Calu3 (cell line): ENCODE data around the gene DLG2. TPM values are rescaled to one million over a fixed set of nuclear protein-coding genes. Genes with fewer than 3 reads are reported as not detected.

ENCODE experiments used
- BruUV-seq: library from RNA; stranded (reverse); fragments of 400-500 nt; replicated peaks from 2 replicates; lab custom pipeline; 2021; lab: Mats Ljungman, UMichigan
- CTCF ChIA-PET: fragments of 300-600 bp; sonication (Branson Sonifier 250); formaldehyde crosslinking; loops from one replicate; lab custom pipeline; 2022; ENCODE audit warnings: antibody characterized with exemption; lab: Charles Lee
- DNase-seq: peaks from one replicate; pipeline ENCODE4 v3.0.0; 2022
- H3K27ac Mint-ChIP-seq: one replicate; pipeline ENCODE4 v1.8.0; 2022; ENCODE audit warnings: mixed read lengths; ENCODE audit not compliant: unreplicated experiment
- H3K27me3 Mint-ChIP-seq: one replicate; pipeline ENCODE4 v1.8.0; 2022; ENCODE audit warnings: mixed read lengths; ENCODE audit not compliant: unreplicated experiment
- H3K36me3 Mint-ChIP-seq: one replicate; pipeline ENCODE4 v1.8.0; 2022; ENCODE audit warnings: mild to moderate bottlenecking, moderate library complexity, mixed read lengths; ENCODE audit not compliant: insufficient read depth, unreplicated experiment
- H3K4me1 Mint-ChIP-seq: one replicate; pipeline ENCODE4 v1.8.0; 2022; ENCODE audit warnings: mild to moderate bottlenecking, low read depth, mixed read lengths; ENCODE audit not compliant: unreplicated experiment
- H3K4me3 Mint-ChIP-seq: one replicate; pipeline ENCODE4 v1.8.0; 2022; ENCODE audit warnings: mild to moderate bottlenecking, low read depth, moderate library complexity, mixed read lengths; ENCODE audit not compliant: unreplicated experiment
- H3K9me3 Mint-ChIP-seq: one replicate; pipeline ENCODE4 v1.8.0; 2022; ENCODE audit warnings: low read depth, mixed read lengths; ENCODE audit not compliant: unreplicated experiment
- CTCF ChIP-seq: fragments of 200-600 bp; IDR thresholded peaks from one replicate; pipeline ENCODE4 v1.8.0; 2022; ENCODE audit warnings: antibody characterized with exemption; ENCODE audit not compliant: unreplicated experiment
- intact Hi-C: fragments of 100-400 bp; cut with micrococcal nuclease; formaldehyde crosslinking; loops from one replicate; pipeline ENCODE4 v1.10.0; 2022; ENCODE audit not compliant: unreplicated experiment
- total RNA-seq: library from RNA; stranded (reverse); gene quantifications from 2 replicates; pipeline ENCODE4 v1.2.3, GENCODE V29; 2022

Gene DLG2
- total RNA-seq, 1 experiment from 2014 or later, result 0.71 TPM

GRCh38 chr11:84536456-84536855 is 1090.7 kb downstream of the DLG2 start:
- Mint-ChIP-seq H3K27me3 (peaks cover 16% of the 10 kb centered on the region), H3K9me3 (no peaks in the 10 kb centered on the region), H3K27ac (no peak overlapping the region), H3K4me1 (no peaks in the 10 kb centered on the region), H3K4me3 (no peak overlapping the region), H3K36me3 (no peaks in the 10 kb centered on the region)
- CTCF ChIA-PET, result no interaction called here
- intact Hi-C loops, result no loop called here
- no peak for DNase-seq
- BruUV-seq, result no TSS peak
- no peak for TF ChIP-seq CTCF

DNA sequence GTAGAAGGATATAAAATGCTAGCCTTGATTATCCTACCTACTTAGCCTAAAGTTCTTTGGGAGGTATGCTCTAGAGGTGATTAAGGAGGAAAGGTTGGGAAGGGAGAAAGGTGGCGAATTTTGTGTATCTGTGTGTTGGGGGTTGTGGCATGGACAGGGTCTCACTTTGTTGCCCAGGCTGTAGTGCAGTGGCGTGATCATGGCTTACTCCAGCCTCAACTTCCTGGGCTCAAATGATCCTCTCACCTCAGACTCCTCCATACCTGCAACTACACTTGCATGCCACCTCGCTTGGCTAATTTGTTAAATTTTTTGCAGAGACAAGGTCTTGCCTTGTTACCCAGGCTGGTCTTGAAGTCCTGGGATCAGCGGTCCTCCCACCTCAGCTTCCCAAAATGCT is 1094.8 kb downstream of the DLG2 start:
- no peaks in the 10 kb centered on the region for H3K36me3 Mint-ChIP-seq
- DNase-seq, result no peak
- H3K27me3 Mint-ChIP-seq, result peaks cover 28% of the 10 kb centered on the region
- CTCF ChIA-PET, result no interaction called here
- no peak overlapping the region for H3K27ac Mint-ChIP-seq
- H3K4me1 Mint-ChIP-seq, result no peaks in the 10 kb centered on the region
- no TSS peak for BruUV-seq
- H3K9me3 Mint-ChIP-seq, result no peaks in the 10 kb centered on the region
- H3K4me3 Mint-ChIP-seq, result no peak overlapping the region
- no peak for TF ChIP-seq CTCF
- intact Hi-C loops, result no loop called here

DNA sequence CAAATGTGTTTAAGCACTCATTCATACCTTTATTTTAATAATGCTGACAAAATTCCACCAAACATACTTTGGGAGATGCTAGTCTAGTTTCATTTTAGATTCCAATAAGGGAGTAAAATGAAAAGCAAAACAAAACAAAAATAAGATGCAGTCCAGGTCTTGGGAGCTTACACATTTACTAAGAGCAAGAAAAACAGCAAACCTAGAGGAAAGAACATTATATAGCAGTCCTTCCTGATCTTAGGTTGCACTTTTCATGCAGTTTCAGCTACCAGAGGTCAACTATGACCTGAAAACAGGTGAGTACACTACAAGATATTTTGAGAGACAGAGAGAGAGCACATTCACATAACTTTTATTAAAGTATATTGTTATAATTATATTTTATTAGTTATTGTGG is 1100.9 kb downstream of the DLG2 start:
- no peak for TF ChIP-seq CTCF
- peaks cover 17% of the 10 kb centered on the region for H3K27me3 Mint-ChIP-seq
- no TSS peak for BruUV-seq
- no peaks in the 10 kb centered on the region for H3K9me3 Mint-ChIP-seq
- intact Hi-C loops, result no loop called here
- CTCF ChIA-PET, result no interaction called here
- H3K36me3 Mint-ChIP-seq, result no peaks in the 10 kb centered on the region
- DNase-seq, result no peak
- no peak overlapping the region for H3K27ac Mint-ChIP-seq
- H3K4me1 Mint-ChIP-seq, result no peaks in the 10 kb centered on the region
- H3K4me3 Mint-ChIP-seq, result no peak overlapping the region

GRCh38 chr11:84524422-84525051 is 1102.6 kb downstream of the DLG2 start:
- CTCF ChIA-PET, result interaction anchor here (0.7 to 1.8 kb wide), 8 partner anchors 104 to 697 kb away, joined by 3 to 7 read pairs (median 3); no protein-coding TSS in a partner anchor
- Mint-ChIP-seq H3K4me1 (no peaks in the 10 kb centered on the region), H3K27ac (no peak overlapping the region), H3K27me3 (peaks cover 7% of the 10 kb centered on the region), H3K36me3 (no peaks in the 10 kb centered on the region), H3K9me3 (no peaks in the 10 kb centered on the region), H3K4me3 (no peak overlapping the region)
- intact Hi-C loops, result loop anchor here (2.0 to 5.0 kb wide), 2 partner anchors 134 to 687 kb away; no protein-coding TSS in a partner anchor
- no TSS peak for BruUV-seq
- DNase-seq, result no peak
- TF ChIP-seq CTCF, result peak; percentile 24
